Mesenchymal stem cell (in vitro differentiated cells and primary cell): Measurements from ENCODE around the gene RNF223.

Experiments used
- DNase-seq: peaks from one replicate; pipeline ENCODE4 v3.0.0-alpha.2; 2013
- H2AFZ ChIP-seq: one replicate; pipeline ENCODE4 v1.6.1; 2013; ENCODE audit warnings: low read depth, mild to moderate bottlenecking, control low read depth, inconsistent platforms, low read length, moderate library complexity
- H2AK5ac ChIP-seq: 2 replicates; pipeline ENCODE4 v1.6.1; 2013; ENCODE audit warnings: low read length, moderate library complexity, mild to moderate bottlenecking, inconsistent platforms; ENCODE audit not compliant: severe bottlenecking
- H2BK120ac ChIP-seq: one replicate; pipeline ENCODE4 v1.6.1; 2013; ENCODE audit warnings: low read depth, mild to moderate bottlenecking, inconsistent platforms, low read length, moderate library complexity
- H2BK12ac ChIP-seq, 2 experiments: one replicate each; pipeline ENCODE4 v1.6.1; 2013; ENCODE audit warnings: inconsistent platforms in 2 of 2, low read length in 2 of 2, mild to moderate bottlenecking in 2 of 2, moderate library complexity in 2 of 2, control low read depth in 1 of 2
- H2BK15ac ChIP-seq: one replicate; pipeline ENCODE4 v1.6.1; 2013; ENCODE audit warnings: mild to moderate bottlenecking, low read depth, inconsistent platforms; ENCODE audit not compliant: poor library complexity, severe bottlenecking
- H2BK5ac ChIP-seq: 2 replicates; pipeline ENCODE4 v1.6.1; 2013; ENCODE audit warnings: low read depth, mild to moderate bottlenecking, low read length, control low read depth, inconsistent platforms; ENCODE audit not compliant: poor library complexity, severe bottlenecking
- H3K14ac ChIP-seq, 2 experiments: one replicate each; pipeline ENCODE4 v1.6.1; 2013; ENCODE audit warnings: inconsistent platforms in 2 of 2, low read length in 2 of 2, control low read depth in 1 of 2, mild to moderate bottlenecking in 1 of 2, moderate library complexity in 1 of 2
- H3K18ac ChIP-seq, 2 experiments: one replicate each; pipeline ENCODE4 v1.6.1; 2013; ENCODE audit warnings: inconsistent platforms in 2 of 2, low read length in 2 of 2, control low read depth in 1 of 2, low read depth in 1 of 2, mild to moderate bottlenecking in 1 of 2
- H3K23ac ChIP-seq, 2 experiments: one replicate each; pipeline ENCODE4 v1.6.1; 2013; ENCODE audit warnings: inconsistent platforms in 2 of 2, low read length in 2 of 2, mild to moderate bottlenecking in 2 of 2, moderate library complexity in 2 of 2, control low read depth in 1 of 2
- H3K27ac ChIP-seq: 2 replicates; pipeline ENCODE4 v1.5.1; 2013; ENCODE audit warnings: mild to moderate bottlenecking, moderate library complexity, low read length, control low read depth, inconsistent platforms; ENCODE audit not compliant: poor library complexity, severe bottlenecking
- H3K27me3 ChIP-seq, 2 experiments: 2 replicates each; pipeline versions ENCODE4 v1.6.1 to v1.7.0; 2013; ENCODE audit warnings: low read length in 2 of 2, mild to moderate bottlenecking in 2 of 2, moderate library complexity in 2 of 2, control low read depth in 1 of 2, inconsistent platforms in 1 of 2; ENCODE audit not compliant: control insufficient read depth in 1 of 2, insufficient read depth in 1 of 2
- H3K36me3 ChIP-seq, 2 experiments: 2 replicates each; pipeline versions ENCODE4 v1.6.1 to v1.7.0; 2013; ENCODE audit warnings: low read length in 2 of 2, control low read depth in 1 of 2, inconsistent platforms in 1 of 2, low read depth in 1 of 2, mild to moderate bottlenecking in 1 of 2; ENCODE audit not compliant: insufficient read depth in 2 of 2, control insufficient read depth in 1 of 2
- H3K4ac ChIP-seq, 2 experiments: one replicate each; pipeline ENCODE4 v1.6.1; 2013; ENCODE audit warnings: inconsistent platforms in 2 of 2, low read length in 2 of 2, mild to moderate bottlenecking in 2 of 2, moderate library complexity in 2 of 2, control low read depth in 1 of 2, low read depth in 1 of 2
- H3K4me1 ChIP-seq: 2 replicates; pipeline ENCODE4 v1.6.1; 2013; ENCODE audit warnings: low read depth, low read length, control low read depth; ENCODE audit not compliant: control insufficient read depth, insufficient read depth
- H3K4me2 ChIP-seq: 2 replicates; pipeline ENCODE4 v1.6.1; 2013; ENCODE audit warnings: low read length, mild to moderate bottlenecking, inconsistent platforms; ENCODE audit not compliant: poor library complexity, severe bottlenecking
- H3K4me3 ChIP-seq, 2 experiments: 2 replicates each; pipeline versions ENCODE4 v1.5.1 to v1.7.0; 2013; ENCODE audit warnings: low read length in 2 of 2, mild to moderate bottlenecking in 2 of 2, control low read depth in 1 of 2, low read depth in 1 of 2; ENCODE audit not compliant: insufficient read depth in 1 of 2
- H3K79me1 ChIP-seq: replicated peaks from 2 replicates; pipeline ENCODE4 v1.6.1; 2013; ENCODE audit warnings: mild to moderate bottlenecking, control low read depth, low read length, inconsistent platforms; ENCODE audit not compliant: poor library complexity, severe bottlenecking
- H3K9ac ChIP-seq: 2 replicates; pipeline ENCODE4 v1.7.0; 2013; ENCODE audit warnings: mild to moderate bottlenecking, low read length, moderate library complexity
- H3K9me3 ChIP-seq: 2 replicates; pipeline ENCODE4 v1.7.0; 2013; ENCODE audit warnings: mild to moderate bottlenecking, low read length; ENCODE audit not compliant: control insufficient read depth
- H4K8ac ChIP-seq: one replicate; pipeline ENCODE4 v1.6.1; 2013; ENCODE audit warnings: inconsistent platforms, mild to moderate bottlenecking, low read length, moderate library complexity
- H4K91ac ChIP-seq: one replicate; pipeline ENCODE4 v1.6.1; 2013; ENCODE audit warnings: mild to moderate bottlenecking, low read length, inconsistent platforms
- WGBS: methylation state at CpG from one replicate; pipeline ENCODE4 v1.1.7; 2013; ENCODE audit warnings: mixed read lengths; 5-methylcytosine and 5-hydroxymethylcytosine counted together

RNF223 gene

DNA sequence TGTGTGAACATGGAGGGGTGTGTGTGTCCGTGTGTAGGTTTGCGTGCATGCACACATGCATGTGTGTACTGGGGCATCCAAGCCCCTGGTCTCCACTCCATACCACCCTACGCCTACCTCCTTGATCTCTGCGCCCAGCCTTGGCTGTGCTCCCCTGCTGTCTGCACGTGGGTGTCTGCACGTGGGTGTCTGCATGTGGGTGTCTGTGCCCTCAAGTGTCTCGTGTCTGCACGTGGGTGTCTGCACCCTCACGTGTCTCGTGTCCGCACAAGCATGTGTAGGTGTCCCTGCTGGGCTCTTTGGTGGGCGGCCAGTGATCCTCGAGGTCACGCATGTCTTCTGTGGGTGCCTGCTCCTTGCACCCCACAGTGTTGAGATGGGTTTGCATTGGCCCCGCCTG lies 21.1 kb downstream of the RNF223 start:
- H4K8ac ChIP-seq, result no peak overlapping the region
- H3K14ac ChIP-seq, result no peak overlapping the region
- H3K27ac ChIP-seq, result no peak overlapping the region
- no peak for DNase-seq
- H3K9me3 ChIP-seq, result no peaks in the 10 kb centered on the region
- H2BK15ac ChIP-seq, result no peak overlapping the region
- H2BK5ac ChIP-seq, result no peak overlapping the region
- H2BK12ac ChIP-seq, result no peak overlapping the region
- H3K36me3 ChIP-seq, result peaks cover 0 to 91% of the 10 kb centered on the region in 2 experiments
- H3K9ac ChIP-seq, result no peak overlapping the region
- H3K18ac ChIP-seq, result no peak overlapping the region
- no peak overlapping the region for H3K4me2 ChIP-seq
- H3K79me1 ChIP-seq, result peaks cover 14% of the 10 kb centered on the region
- H2AK5ac ChIP-seq, result no peak overlapping the region
- H3K27me3 ChIP-seq, result peaks cover 0 to 12% of the 10 kb centered on the region in 2 experiments
- H3K23ac ChIP-seq, result no peak overlapping the region
- no peak overlapping the region for H3K4ac ChIP-seq
- peaks cover 18% of the 10 kb centered on the region for H3K4me1 ChIP-seq
- peak overlapping the region; percentile 20 for H4K91ac ChIP-seq
- H2AFZ ChIP-seq, result no peak overlapping the region
- H2BK120ac ChIP-seq, result no peak overlapping the region
- 95% methylated on average over 13 of the region's 15 CpGs for WGBS
- H3K4me3 ChIP-seq, result no peak overlapping the region

DNA sequence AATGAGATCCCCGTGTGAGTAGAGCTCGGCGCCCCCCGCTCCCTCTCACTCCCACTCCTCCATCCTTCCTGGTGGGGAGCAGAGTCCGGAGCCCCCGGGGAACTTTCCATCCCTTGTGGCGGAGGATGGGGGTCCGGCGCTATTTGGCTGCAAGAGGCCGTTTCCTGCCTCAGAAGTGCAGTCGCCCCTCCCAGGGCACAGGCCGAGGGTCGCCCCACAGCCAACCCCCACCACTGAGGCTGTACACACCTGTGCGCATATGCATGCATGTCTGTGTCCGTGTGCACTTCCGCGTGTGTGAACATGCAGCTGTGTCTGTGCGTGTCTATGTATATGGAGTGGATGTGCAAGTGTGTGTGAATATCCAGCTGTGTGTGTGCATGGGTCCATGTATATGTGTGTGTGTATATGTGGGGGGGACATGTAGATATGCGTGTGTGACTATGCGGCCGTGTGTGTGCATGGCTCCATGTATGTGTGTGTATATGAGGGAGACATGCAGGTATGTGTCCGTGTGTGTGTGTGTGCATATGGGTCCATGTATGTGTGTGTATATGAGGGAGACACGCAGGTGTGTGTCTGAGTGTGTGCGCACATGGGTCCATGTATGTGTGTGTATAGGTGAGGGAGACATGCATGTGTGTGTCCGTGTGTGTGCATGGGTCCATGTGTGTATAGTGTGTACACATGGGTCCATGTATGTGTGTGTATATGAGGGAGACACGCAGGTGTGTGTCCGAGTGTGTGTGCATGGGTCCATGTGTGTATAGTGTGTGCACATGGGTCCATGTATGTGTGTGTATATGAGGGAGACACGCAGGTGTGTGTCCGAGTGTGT lies 21.9 kb downstream of the RNF223 start:
- no peak overlapping the region for H2BK12ac ChIP-seq
- no peak overlapping the region for H3K9ac ChIP-seq
- no peak overlapping the region for H3K4me3 ChIP-seq
- peaks cover 0 to 99% of the 10 kb centered on the region in 2 experiments for H3K36me3 ChIP-seq
- H2AK5ac ChIP-seq, result no peak overlapping the region
- no peak overlapping the region for H3K14ac ChIP-seq
- no peak overlapping the region for H2BK120ac ChIP-seq
- H2BK5ac ChIP-seq, result no peak overlapping the region
- peaks cover 14% of the 10 kb centered on the region for H3K79me1 ChIP-seq
- H4K91ac ChIP-seq, result no peak overlapping the region
- H2BK15ac ChIP-seq, result no peak overlapping the region
- H3K27me3 ChIP-seq, result peaks cover 0 to 9% of the 10 kb centered on the region in 2 experiments
- H3K4ac ChIP-seq, result no peak overlapping the region
- H3K4me2 ChIP-seq, result no peak overlapping the region
- no peak overlapping the region for H3K23ac ChIP-seq
- H3K9me3 ChIP-seq, result no peaks in the 10 kb centered on the region
- no peak for DNase-seq
- H4K8ac ChIP-seq, result no peak overlapping the region
- peaks cover 16% of the 10 kb centered on the region for H3K4me1 ChIP-seq
- no peak overlapping the region for H3K27ac ChIP-seq
- 96% methylated on average over 29 of the region's 29 CpGs for WGBS
- no peak overlapping the region for H3K18ac ChIP-seq
- no peak overlapping the region for H2AFZ ChIP-seq

DNA sequence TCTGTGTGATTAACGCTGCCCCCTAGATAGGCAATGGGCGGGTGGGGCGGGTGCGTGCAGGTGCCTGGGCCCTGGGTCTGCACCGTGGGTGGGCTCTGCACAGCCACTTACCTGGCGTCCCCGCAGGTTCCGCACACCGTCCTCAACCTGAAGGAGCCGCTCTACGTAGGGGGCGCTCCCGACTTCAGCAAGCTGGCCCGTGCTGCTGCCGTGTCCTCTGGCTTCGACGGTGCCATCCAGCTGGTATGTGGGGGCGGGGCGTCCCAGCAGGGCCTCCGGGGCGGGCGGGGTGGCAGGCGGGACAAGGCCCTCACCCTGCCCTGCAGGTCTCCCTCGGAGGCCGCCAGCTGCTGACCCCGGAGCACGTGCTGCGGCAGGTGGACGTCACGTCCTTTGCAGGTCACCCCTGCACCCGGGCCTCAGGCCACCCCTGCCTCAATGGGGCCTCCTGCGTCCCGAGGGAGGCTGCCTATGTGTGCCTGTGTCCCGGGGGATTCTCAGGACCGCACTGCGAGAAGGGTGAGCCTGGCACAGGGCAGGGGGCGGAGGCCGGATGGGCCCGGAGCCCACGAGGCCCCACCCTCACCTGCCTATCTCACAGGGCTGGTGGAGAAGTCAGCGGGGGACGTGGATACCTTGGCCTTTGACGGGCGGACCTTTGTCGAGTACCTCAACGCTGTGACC lies 22.8 kb downstream of the RNF223 start:
- Histone ChIP-seq H4K8ac (no peak overlapping the region), H3K9ac (no peak overlapping the region), H3K27ac (no peak overlapping the region), H2AK5ac (no peak overlapping the region), H3K14ac (no peak overlapping the region), H3K23ac (no peak overlapping the region), H3K36me3 (peaks cover 0 to 100% of the 10 kb centered on the region in 2 experiments), H2AFZ (no peak overlapping the region), H2BK5ac (no peak overlapping the region), H3K4me2 (no peak overlapping the region), H3K4ac (no peak overlapping the region), H3K9me3 (no peaks in the 10 kb centered on the region), H3K4me1 (peaks cover 14% of the 10 kb centered on the region), H3K79me1 (peaks cover 18% of the 10 kb centered on the region), H2BK12ac (no peak overlapping the region), H3K18ac (no peak overlapping the region), H3K4me3 (no peak overlapping the region), H4K91ac (peak overlapping the region; percentile 20), H2BK120ac (no peak overlapping the region), H2BK15ac (no peak overlapping the region), H3K27me3 (no peaks in the 10 kb centered on the region)
- WGBS, result 94% methylated on average over 43 of the region's 46 CpGs
- no peak for DNase-seq

DNA sequence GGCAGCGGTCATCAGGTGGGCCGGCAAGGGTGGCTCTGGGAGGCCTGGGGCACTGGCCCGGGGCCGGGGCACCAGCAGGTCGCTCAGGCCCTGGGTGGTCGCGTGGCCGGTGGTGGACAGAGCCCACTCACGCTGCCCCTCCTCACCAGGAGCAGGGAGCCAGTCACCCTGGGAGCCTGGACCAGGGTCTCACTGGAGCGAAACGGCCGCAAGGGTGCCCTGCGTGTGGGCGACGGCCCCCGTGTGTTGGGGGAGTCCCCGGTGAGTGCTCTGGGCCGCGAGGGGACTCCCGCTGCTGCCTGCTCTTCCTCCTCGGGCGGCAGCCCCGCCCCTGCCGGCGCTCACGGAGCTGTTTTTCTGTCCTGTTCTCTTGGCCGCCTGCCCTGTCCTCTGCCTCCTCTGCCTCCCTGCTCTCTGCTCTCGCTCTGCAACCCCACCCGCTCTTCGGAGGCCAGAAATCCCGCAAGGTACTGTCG lies 23.5 kb downstream of the RNF223 start:
- Histone ChIP-seq H2AK5ac (no peak overlapping the region), H4K8ac (no peak overlapping the region), H3K9ac (no peak overlapping the region), H3K4ac (no peak overlapping the region), H3K36me3 (peaks cover 0 to 100% of the 10 kb centered on the region in 2 experiments), H3K18ac (no peak overlapping the region), H3K4me3 (no peak overlapping the region), H3K27ac (no peak overlapping the region), H2BK120ac (no peak overlapping the region), H3K14ac (no peak overlapping the region), H2BK15ac (no peak overlapping the region), H3K4me2 (no peak overlapping the region), H2AFZ (no peak overlapping the region), H2BK5ac (no peak overlapping the region), H3K4me1 (peaks cover 12% of the 10 kb centered on the region), H2BK12ac (no peak overlapping the region), H3K9me3 (no peaks in the 10 kb centered on the region), H3K27me3 (no peaks in the 10 kb centered on the region), H3K23ac (no peak overlapping the region), H4K91ac (no peak overlapping the region), H3K79me1 (peaks cover 20% of the 10 kb centered on the region)
- no peak for DNase-seq
- WGBS, result 95% methylated on average over 32 of the region's 32 CpGs
